SK-N-MC (cell line): ENCODE measurements around the gene VSNL1.

ENCODE experiments used
- DNase-seq: peaks from one replicate; pipeline ENCODE4 v3.0.0-alpha.2; 2011; ENCODE audit warnings: low read depth, low spot score
- H3K27ac ChIP-seq: fragments of 200-600 bp; sonication (generic); 2 replicates; pipeline ENCODE4 v1.5.1; 2016; ENCODE audit warnings: mixed run types
- H3K36me3 ChIP-seq: fragments of 200-600 bp; sonication (generic); 2 replicates; pipeline ENCODE4 v1.6.1; 2017; ENCODE audit warnings: antibody characterized with exemption, low read length, mixed read lengths; ENCODE audit not compliant: insufficient read depth
- H3K4me3 ChIP-seq: fragments of 200-600 bp; sonication (generic); 2 replicates; pipeline ENCODE4 v1.5.1; 2016
- H3K9ac ChIP-seq: fragments of 200-600 bp; sonication (generic); 2 replicates; pipeline ENCODE4 v1.8.0; 2017; ENCODE audit warnings: mixed run types, mixed read lengths; ENCODE audit not compliant: insufficient read length
- H3K9me3 ChIP-seq: fragments of 200-600 bp; sonication (generic); 2 replicates; pipeline ENCODE4 v1.6.1; 2017; ENCODE audit warnings: low read depth, mild to moderate bottlenecking, antibody characterized with exemption, low read length, moderate library complexity, mixed read lengths
- EZH2 ChIP-seq: fragments of 200-600 bp; sonication (generic); IDR thresholded peaks from one replicate; pipeline ENCODE4 v1.6.1; 2017; ENCODE audit warnings: antibody characterized with exemption
- FOXP2 ChIP-seq: optimal IDR thresholded peaks from 2 replicates; pipeline ENCODE3; 2011; ENCODE audit warnings: mild to moderate bottlenecking, moderate library complexity; ENCODE audit not compliant: insufficient read depth; ENCODE audit errors: extremely low read length, control extremely low read depth
- POLR2AphosphoS5 ChIP-seq: IDR thresholded peaks from 2 replicates; pipeline ENCODE4 v1.6.1; 2012; ENCODE audit warnings: mild to moderate bottlenecking, low read depth, low read length, borderline replicate concordance

VSNL1 gene

GRCh38 chr2:17540093-17540812 lies at the start of gene VSNL1:
TSS of gene VSNL1 (plus strand) at chr2:17540696. CDS start at chr2:17592075, 51,379 bp downstream.
- no peaks in the 10 kb centered on the region for H3K36me3 ChIP-seq
- no peak for DNase-seq
- TF ChIP-seq EZH2 = no peak
- no peak for TF ChIP-seq FOXP2
- TF ChIP-seq POLR2AphosphoS5 = peak; percentile 75
- no peaks in the 10 kb centered on the region for H3K9me3 ChIP-seq
- peak within 1 kb of the TSS; percentile 95 for H3K4me3 ChIP-seq
- peak within 1 kb of the TSS; percentile 96 for H3K27ac ChIP-seq
- peak within 1 kb of the TSS; percentile 94 for H3K9ac ChIP-seq

GRCh38 chr2:17495590-17495989 lies 44.9 kb upstream of the VSNL1 start:
- Histone ChIP-seq H3K9me3 (no peaks in the 10 kb centered on the region), H3K9ac (no peak overlapping the region), H3K27ac (no peak overlapping the region), H3K36me3 (no peaks in the 10 kb centered on the region), H3K4me3 (no peak overlapping the region)
- no peak for TF ChIP-seq POLR2AphosphoS5
- DNase-seq = no peak

- H3K27ac ChIP-seq = no peak overlapping the region
- H3K36me3 ChIP-seq = no peaks in the 10 kb centered on the region
- DNase-seq = no peak
- no peaks in the 10 kb centered on the region for H3K9me3 ChIP-seq
- no peak overlapping the region for H3K4me3 ChIP-seq
- no peak overlapping the region for H3K9ac ChIP-seq
- TF ChIP-seq EZH2 = no peak
- TF ChIP-seq FOXP2 = no peak
- no peak for TF ChIP-seq POLR2AphosphoS5
These were observed 42.8 kb upstream of the VSNL1 start for GRCh38 chr2:17497718-17498117.

- DNase-seq = no peak
- Histone ChIP-seq H3K4me3 (no peak overlapping the region), H3K9ac (no peak overlapping the region), H3K36me3 (no peaks in the 10 kb centered on the region), H3K27ac (no peak overlapping the region), H3K9me3 (no peaks in the 10 kb centered on the region)
- no peak for TF ChIP-seq FOXP2
- no peak for TF ChIP-seq POLR2AphosphoS5
- no peak for TF ChIP-seq EZH2
These were observed 33.5 kb upstream of the VSNL1 start for GRCh38 chr2:17506736-17507616.

GRCh38 chr2:17515652-17516051 lies 24.8 kb upstream of the VSNL1 start:
- DNase-seq = no peak
- TF ChIP-seq EZH2 = no peak
- no peak for TF ChIP-seq POLR2AphosphoS5
- no peak for TF ChIP-seq FOXP2
- Histone ChIP-seq H3K9ac (no peak overlapping the region), H3K9me3 (no peaks in the 10 kb centered on the region), H3K36me3 (no peaks in the 10 kb centered on the region), H3K4me3 (no peak overlapping the region), H3K27ac (peak overlapping the region; percentile 83)

- H3K9ac ChIP-seq = peak overlapping the region; percentile 81
- no peaks in the 10 kb centered on the region for H3K9me3 ChIP-seq
- no peaks in the 10 kb centered on the region for H3K36me3 ChIP-seq
- H3K4me3 ChIP-seq = peak overlapping the region; percentile 80
- TF ChIP-seq EZH2 (no peak), POLR2AphosphoS5 (no peak), FOXP2 (no peak)
- DNase-seq = no peak
- H3K27ac ChIP-seq = peak overlapping the region; percentile 83
These were observed 22.9 kb upstream of the VSNL1 start for GRCh38 chr2:17517481-17518211.

- TF ChIP-seq FOXP2 (no peak), POLR2AphosphoS5 (peak; percentile 75; the same call in 1 of the 2 replicates)
- Histone ChIP-seq H3K36me3 (no peaks in the 10 kb centered on the region), H3K9me3 (no peaks in the 10 kb centered on the region), H3K27ac (peak within 1 kb of the TSS; percentile 84), H3K9ac (peak within 1 kb of the TSS; percentile 85), H3K4me3 (peak within 1 kb of the TSS; percentile 80)
- no peak for DNase-seq
These were observed 22.0 kb upstream of the VSNL1 start, which contains the start of gene RAD51AP2 for GRCh38 chr2:17518212-17519154. TSS of gene RAD51AP2 (minus strand) at chr2:17518440. CDS start at chr2:17518415, 25 bp downstream.
